Right cardiac atrium (tissue), 5 donors: ENCODE data around the gene SLC13A4. TPM values are rescaled to one million over a fixed set of nuclear protein-coding genes. Genes with fewer than 3 reads are reported as not detected.
A peak's percentile ranks its signal among the peaks of the same experiment; 100 is the strongest.
"Not testable (repeated sequence)": the region's sequence is repeated elsewhere in the genome, so short reads cannot be mapped to it uniquely, and the experiment has no call there.

Experiments
- ATAC-seq, 2 donors: fragments of 200-7000 bp; cut with Tn5 transposase; one replicate each; pipeline versions ENCODE4 v1.8.0 to v1.9.1; 2020; ENCODE audit warnings: moderate library complexity in 2 of 2, mild to moderate bottlenecking in 1 of 2
- DNase-seq, 3 donors: peaks; one replicate each; pipeline ENCODE4 v3.0.0-alpha.2; 2020
- H3K27ac ChIP-seq: one replicate; pipeline ENCODE4 v1.5.1; 2013; ENCODE audit warnings: mild to moderate bottlenecking, low read length, control low read depth, moderate library complexity
- H3K27me3 ChIP-seq: one replicate; pipeline ENCODE4 v1.6.1; 2013; ENCODE audit not compliant: control insufficient read depth, insufficient read depth
- H3K4me1 ChIP-seq: one replicate; pipeline ENCODE4 v1.6.1; 2013; ENCODE audit warnings: low read length; ENCODE audit not compliant: control insufficient read depth, insufficient read depth
- H3K4me3 ChIP-seq: one replicate; pipeline ENCODE4 v1.5.1; 2013; ENCODE audit warnings: low read length, control low read depth
- H3K9me3 ChIP-seq: one replicate; pipeline ENCODE4 v1.6.1; 2013; ENCODE audit warnings: low read length; ENCODE audit not compliant: control insufficient read depth
- WGBS: extraction: QIAGEN DNeasy Blood & Tissue Kit; methylation state at CpG from one replicate; pipeline ENCODE4 v1.1.7; 2013; 5-methylcytosine and 5-hydroxymethylcytosine counted together
- intact Hi-C, 4 donors: fragments of 100-400 bp; cut with DNase I; formaldehyde crosslinking; loops; one replicate each; pipeline versions ENCODE4 v1.11.0 to v1.14.0; 2022 to 2023
- polyA plus RNA-seq: library from polyadenylated mRNA; stranded (reverse); fragments of 200-250 nt; gene quantifications from one replicate; pipeline ENCODE4 v1.2.3, GENCODE V29; 2013
- total RNA-seq, 4 donors: library from RNA; stranded (reverse); fragmentation: NEBNext Ultra II Directional; extraction: Animal tissue kit (Norgen Biotek cat#: 25700); gene quantifications; one replicate each; pipeline ENCODE4 v1.2.1, GENCODE V29; 2021
- donor health status: healthy with polysubstance abuse.
- donor health status: DM: no; HTN: yes; CAD: no.
- donor health status: DM: no; HTN: no; CAD: no.
- donor health status: DM: no; HTN: yes; CAD: no; lungs with severe emphysema.
- donor health status: DM: yes; HTN: yes; CAD: no.

Gene SLC13A4
- total and polyA plus RNA-seq, 5 donors: 0.16 to 0.41 (median 0.23) TPM; not detected in 2

- Histone ChIP-seq H3K4me3 (no peak overlapping the region), H3K27ac (no peak overlapping the region), H3K9me3 (no peaks in the 10 kb centered on the region), H3K4me1 (no peaks in the 10 kb centered on the region), H3K27me3 (no peaks in the 10 kb centered on the region)
- DNase-seq (no peak), ATAC-seq (no peak)
- 59% methylated on average over 5 of the region's 5 CpGs for WGBS
- intact Hi-C loops: no loop called here
Measured at GRCh38 chr7:135707570-135707966, 20.4 kb downstream of the SLC13A4 start.

- 57% methylated on average over 7 of the region's 7 CpGs for WGBS
- Histone ChIP-seq H3K27ac (no peak overlapping the region), H3K9me3 (no peaks in the 10 kb centered on the region), H3K4me1 (no peaks in the 10 kb centered on the region), H3K4me3 (no peak overlapping the region), H3K27me3 (no peaks in the 10 kb centered on the region)
- no peak for ATAC-seq
- intact Hi-C loops: no loop called here
- no peak for DNase-seq
Measured at GRCh38 chr7:135706858-135707569, 21.0 kb downstream of the SLC13A4 start.

- 87% methylated on average over 20 of the region's 20 CpGs for WGBS
- Histone ChIP-seq H3K4me3 (no peak overlapping the region), H3K4me1 (no peaks in the 10 kb centered on the region), H3K9me3 (no peaks in the 10 kb centered on the region), H3K27me3 (no peaks in the 10 kb centered on the region), H3K27ac (no peak overlapping the region)
- no peak for DNase-seq
- intact Hi-C loops: no loop called here
- ATAC-seq: no peak
Measured at GRCh38 chr7:135706038-135706742, 21.8 kb downstream of the SLC13A4 start.

GRCh38 chr7:135704698-135705097 lies 23.3 kb downstream of the SLC13A4 start:
- no peak for DNase-seq
- Histone ChIP-seq H3K4me1 (no peaks in the 10 kb centered on the region), H3K27ac (no peak overlapping the region), H3K9me3 (no peaks in the 10 kb centered on the region), H3K27me3 (no peaks in the 10 kb centered on the region), H3K4me3 (no peak overlapping the region)
- ATAC-seq: no peak
- intact Hi-C loops: no loop called here
- 57% methylated on average over 5 of the region's 5 CpGs for WGBS

- 75% methylated on average over 2 of the region's 2 CpGs for WGBS
- Histone ChIP-seq H3K4me3 (no peak overlapping the region), H3K27ac (no peak overlapping the region), H3K4me1 (no peaks in the 10 kb centered on the region), H3K27me3 (no peaks in the 10 kb centered on the region), H3K9me3 (no peaks in the 10 kb centered on the region)
- intact Hi-C loops: no loop called here
- DNase-seq (no peak), ATAC-seq (peak; percentile 8 to 24)
Measured at GRCh38 chr7:135704074-135704473, 23.9 kb downstream of the SLC13A4 start.

- 35% methylated on average over 8 of the region's 8 CpGs for WGBS
- Histone ChIP-seq H3K27me3 (no peaks in the 10 kb centered on the region), H3K27ac (no peak overlapping the region), H3K4me3 (no peak overlapping the region), H3K4me1 (no peaks in the 10 kb centered on the region), H3K9me3 (no peaks in the 10 kb centered on the region)
- DNase-seq: no peak
- ATAC-seq: no peak
- intact Hi-C loops: no loop called here
Measured at GRCh38 chr7:135697276-135698049, 30.5 kb downstream of the SLC13A4 start.

- H3K27ac ChIP-seq: peak overlapping the region; percentile 59
- no peaks in the 10 kb centered on the region for H3K9me3 ChIP-seq
- DNase-seq: no peak
- intact Hi-C loops: no loop called here
- H3K4me3 ChIP-seq: no peak overlapping the region
- H3K4me1 ChIP-seq: no peaks in the 10 kb centered on the region
- H3K27me3 ChIP-seq: no peaks in the 10 kb centered on the region
- ATAC-seq: peak; percentile 63 to 68
- WGBS: 57% methylated on average over 4 of the region's 4 CpGs
Measured at GRCh38 chr7:135693558-135693957, 34.4 kb downstream of the SLC13A4 start.

- H3K9me3 ChIP-seq, H3K4me1 ChIP-seq, H3K4me3 ChIP-seq, H3K27ac ChIP-seq, H3K27me3 ChIP-seq, intact Hi-C loops, ATAC-seq, DNase-seq: not testable (repeated sequence)
- WGBS: 98% methylated on average over 7 of the region's 7 CpGs
Measured at GRCh38 chr7:135692606-135693005, 35.4 kb downstream of the SLC13A4 start.

- no peaks in the 10 kb centered on the region for H3K9me3 ChIP-seq
- H3K4me3 ChIP-seq: no peak overlapping the region
- intact Hi-C loops: no loop called here
- H3K27me3 ChIP-seq: no peaks in the 10 kb centered on the region
- no peaks in the 10 kb centered on the region for H3K4me1 ChIP-seq
- 68% methylated on average over 3 of the region's 3 CpGs for WGBS
- no peak for DNase-seq
- no peak for ATAC-seq
- H3K27ac ChIP-seq: no peak overlapping the region
Measured at GRCh38 chr7:135692055-135692454, 35.9 kb downstream of the SLC13A4 start.

GRCh38 chr7:135690566-135690965 lies 37.4 kb downstream of the SLC13A4 start:
- H3K4me1 ChIP-seq: no peaks in the 10 kb centered on the region
- intact Hi-C loops: no loop called here
- WGBS: 97% methylated on average over 3 of the region's 3 CpGs
- DNase-seq: no peak
- no peak overlapping the region for H3K4me3 ChIP-seq
- H3K27me3 ChIP-seq: no peaks in the 10 kb centered on the region
- ATAC-seq: no peak
- no peak overlapping the region for H3K27ac ChIP-seq
- H3K9me3 ChIP-seq: no peaks in the 10 kb centered on the region

GRCh38 chr7:135687466-135687865 lies 40.5 kb downstream of the SLC13A4 start:
- no peak for ATAC-seq
- Histone ChIP-seq H3K4me1 (peaks cover 6% of the 10 kb centered on the region), H3K27ac (no peak overlapping the region), H3K4me3 (no peak overlapping the region), H3K9me3 (no peaks in the 10 kb centered on the region), H3K27me3 (no peaks in the 10 kb centered on the region)
- WGBS: 0% methylated on average over 1 of the region's 1 CpG
- no peak for DNase-seq
- intact Hi-C loops: loop anchor here in 1 of 4 donors (10.0 kb wide), 1 partner anchor 107 kb away; no protein-coding TSS in a partner anchor
